ENCODE data around the gene KNDC1. TPM values are rescaled to one million over a fixed set of nuclear protein-coding genes. Genes with fewer than 3 reads are reported as not detected.

Gene KNDC1
- total and polyA plus RNA-seq, 2 experiments from 2014 or later = 1.8 to 16.0 TPM

DNA sequence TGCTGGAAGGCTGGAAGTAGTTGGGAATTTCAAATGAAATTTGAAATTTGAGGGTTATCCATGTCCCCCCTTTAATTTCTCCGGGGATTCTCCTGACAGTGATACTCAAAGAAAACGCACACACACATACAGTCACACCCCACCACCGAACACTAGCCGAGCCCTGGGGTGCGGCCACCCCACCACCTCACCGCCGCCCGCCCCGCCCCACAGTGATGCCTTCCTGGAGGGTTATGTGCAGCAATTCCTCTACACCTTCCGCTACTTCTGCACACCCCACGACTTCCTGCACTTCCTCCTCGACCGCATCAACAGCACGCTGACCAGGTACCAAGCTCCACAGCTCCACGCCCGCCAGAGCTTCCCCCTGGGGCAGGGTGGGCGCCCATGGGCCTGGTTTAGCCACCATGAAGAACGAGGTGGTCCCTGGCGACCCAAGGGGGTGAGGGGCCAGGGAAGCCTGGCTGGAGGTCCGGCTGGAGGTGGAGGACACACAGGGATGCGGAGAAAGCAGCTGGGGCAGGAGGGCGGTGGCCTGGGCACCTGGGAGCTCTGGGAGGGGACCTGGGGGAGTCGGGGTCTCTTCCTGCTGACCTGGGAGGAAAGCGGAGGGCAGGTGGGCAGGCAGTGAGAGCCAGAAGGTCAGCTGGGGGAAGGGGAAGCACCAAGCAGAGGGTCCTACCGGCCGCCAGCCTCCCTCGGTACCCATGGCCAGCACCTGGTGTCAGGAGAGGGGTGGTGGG lies 50.5 kb downstream of the KNDC1 start:
- Histone ChIP-seq H4K20me1 (replicated peaks; ENCODE audit: insufficient read depth) (no peaks in the 10 kb centered on the region), H2AFZ (no peak overlapping the region), H3K4me1 (ENCODE audit: insufficient read depth) (no peaks in the 10 kb centered on the region), H3F3A (replicated peaks; ENCODE audit: low read depth) (0 out of 2 replicates have a peak, but pooled peaks cover 3% of the 10 kb centered on the region), H3K36me3 (ENCODE audit: insufficient read depth) (no peaks in the 10 kb centered on the region), H3K9me2 (ENCODE audit: insufficient read depth) (peaks cover 4% of the 10 kb centered on the region; the same call in 1 of the 2 replicates), H3K27ac (ENCODE audit: low read depth) (no peak overlapping the region), H3K27me3 (ENCODE audit: insufficient read depth) (no peaks in the 10 kb centered on the region), H3K4me2 (no peak overlapping the region), H3K79me2 (replicated peaks; ENCODE audit: insufficient read depth) (no peaks in the 10 kb centered on the region), H3K4me3 (no peak overlapping the region)
- TF ChIP-seq, protein P1, sequence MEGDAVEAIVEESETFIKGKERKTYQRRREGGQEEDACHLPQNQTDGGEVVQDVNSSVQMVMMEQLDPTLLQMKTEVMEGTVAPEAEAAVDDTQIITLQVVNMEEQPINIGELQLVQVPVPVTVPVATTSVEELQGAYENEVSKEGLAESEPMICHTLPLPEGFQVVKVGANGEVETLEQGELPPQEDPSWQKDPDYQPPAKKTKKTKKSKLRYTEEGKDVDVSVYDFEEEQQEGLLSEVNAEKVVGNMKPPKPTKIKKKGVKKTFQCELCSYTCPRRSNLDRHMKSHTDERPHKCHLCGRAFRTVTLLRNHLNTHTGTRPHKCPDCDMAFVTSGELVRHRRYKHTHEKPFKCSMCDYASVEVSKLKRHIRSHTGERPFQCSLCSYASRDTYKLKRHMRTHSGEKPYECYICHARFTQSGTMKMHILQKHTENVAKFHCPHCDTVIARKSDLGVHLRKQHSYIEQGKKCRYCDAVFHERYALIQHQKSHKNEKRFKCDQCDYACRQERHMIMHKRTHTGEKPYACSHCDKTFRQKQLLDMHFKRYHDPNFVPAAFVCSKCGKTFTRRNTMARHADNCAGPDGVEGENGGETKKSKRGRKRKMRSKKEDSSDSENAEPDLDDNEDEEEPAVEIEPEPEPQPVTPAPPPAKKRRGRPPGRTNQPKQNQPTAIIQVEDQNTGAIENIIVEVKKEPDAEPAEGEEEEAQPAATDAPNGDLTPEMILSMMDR (conservative IDR thresholded peaks at IDR 0.05; ENCODE audit: low read depth in 2 of 2) = no peak
- TF ChIP-seq, protein P2, sequence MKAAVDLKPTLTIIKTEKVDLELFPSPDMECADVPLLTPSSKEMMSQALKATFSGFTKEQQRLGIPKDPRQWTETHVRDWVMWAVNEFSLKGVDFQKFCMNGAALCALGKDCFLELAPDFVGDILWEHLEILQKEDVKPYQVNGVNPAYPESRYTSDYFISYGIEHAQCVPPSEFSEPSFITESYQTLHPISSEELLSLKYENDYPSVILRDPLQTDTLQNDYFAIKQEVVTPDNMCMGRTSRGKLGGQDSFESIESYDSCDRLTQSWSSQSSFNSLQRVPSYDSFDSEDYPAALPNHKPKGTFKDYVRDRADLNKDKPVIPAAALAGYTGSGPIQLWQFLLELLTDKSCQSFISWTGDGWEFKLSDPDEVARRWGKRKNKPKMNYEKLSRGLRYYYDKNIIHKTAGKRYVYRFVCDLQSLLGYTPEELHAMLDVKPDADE (IDR thresholded peaks at IDR 0.05) = no peak
- TF ChIP-seq, protein P3, sequence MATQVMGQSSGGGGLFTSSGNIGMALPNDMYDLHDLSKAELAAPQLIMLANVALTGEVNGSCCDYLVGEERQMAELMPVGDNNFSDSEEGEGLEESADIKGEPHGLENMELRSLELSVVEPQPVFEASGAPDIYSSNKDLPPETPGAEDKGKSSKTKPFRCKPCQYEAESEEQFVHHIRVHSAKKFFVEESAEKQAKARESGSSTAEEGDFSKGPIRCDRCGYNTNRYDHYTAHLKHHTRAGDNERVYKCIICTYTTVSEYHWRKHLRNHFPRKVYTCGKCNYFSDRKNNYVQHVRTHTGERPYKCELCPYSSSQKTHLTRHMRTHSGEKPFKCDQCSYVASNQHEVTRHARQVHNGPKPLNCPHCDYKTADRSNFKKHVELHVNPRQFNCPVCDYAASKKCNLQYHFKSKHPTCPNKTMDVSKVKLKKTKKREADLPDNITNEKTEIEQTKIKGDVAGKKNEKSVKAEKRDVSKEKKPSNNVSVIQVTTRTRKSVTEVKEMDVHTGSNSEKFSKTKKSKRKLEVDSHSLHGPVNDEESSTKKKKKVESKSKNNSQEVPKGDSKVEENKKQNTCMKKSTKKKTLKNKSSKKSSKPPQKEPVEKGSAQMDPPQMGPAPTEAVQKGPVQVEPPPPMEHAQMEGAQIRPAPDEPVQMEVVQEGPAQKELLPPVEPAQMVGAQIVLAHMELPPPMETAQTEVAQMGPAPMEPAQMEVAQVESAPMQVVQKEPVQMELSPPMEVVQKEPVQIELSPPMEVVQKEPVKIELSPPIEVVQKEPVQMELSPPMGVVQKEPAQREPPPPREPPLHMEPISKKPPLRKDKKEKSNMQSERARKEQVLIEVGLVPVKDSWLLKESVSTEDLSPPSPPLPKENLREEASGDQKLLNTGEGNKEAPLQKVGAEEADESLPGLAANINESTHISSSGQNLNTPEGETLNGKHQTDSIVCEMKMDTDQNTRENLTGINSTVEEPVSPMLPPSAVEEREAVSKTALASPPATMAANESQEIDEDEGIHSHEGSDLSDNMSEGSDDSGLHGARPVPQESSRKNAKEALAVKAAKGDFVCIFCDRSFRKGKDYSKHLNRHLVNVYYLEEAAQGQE (IDR thresholded peaks at IDR 0.05; ENCODE audit: unreplicated experiment) = no peak
- TF ChIP-seq ZNF331 (CRISPR knock-in tag; IDR thresholded peaks at IDR 0.05; ENCODE audit: low read depth) = no peak
- TF ChIP-seq POLR2AphosphoS5 (IDR thresholded peaks at IDR 0.05; ENCODE audit: low read depth) = no peak
- TF ChIP-seq JUNB (IDR thresholded peaks at IDR 0.05; ENCODE audit: unreplicated experiment) = no peak
- no peak for TF ChIP-seq EZH2 (IDR thresholded peaks at IDR 0.05; ENCODE audit: low read depth, unreplicated experiment)
- no peak for TF ChIP-seq ZNF114 (CRISPR knock-in tag; IDR thresholded peaks at IDR 0.05)
- TF ChIP-seq NANOG (IDR thresholded peaks at IDR 0.05; ENCODE audit: borderline replicate concordance) = no peak
- TF ChIP-seq EZH2phosphoT487 (IDR thresholded peaks at IDR 0.05; ENCODE audit: unreplicated experiment) = no peak
- TF ChIP-seq, protein P4, sequence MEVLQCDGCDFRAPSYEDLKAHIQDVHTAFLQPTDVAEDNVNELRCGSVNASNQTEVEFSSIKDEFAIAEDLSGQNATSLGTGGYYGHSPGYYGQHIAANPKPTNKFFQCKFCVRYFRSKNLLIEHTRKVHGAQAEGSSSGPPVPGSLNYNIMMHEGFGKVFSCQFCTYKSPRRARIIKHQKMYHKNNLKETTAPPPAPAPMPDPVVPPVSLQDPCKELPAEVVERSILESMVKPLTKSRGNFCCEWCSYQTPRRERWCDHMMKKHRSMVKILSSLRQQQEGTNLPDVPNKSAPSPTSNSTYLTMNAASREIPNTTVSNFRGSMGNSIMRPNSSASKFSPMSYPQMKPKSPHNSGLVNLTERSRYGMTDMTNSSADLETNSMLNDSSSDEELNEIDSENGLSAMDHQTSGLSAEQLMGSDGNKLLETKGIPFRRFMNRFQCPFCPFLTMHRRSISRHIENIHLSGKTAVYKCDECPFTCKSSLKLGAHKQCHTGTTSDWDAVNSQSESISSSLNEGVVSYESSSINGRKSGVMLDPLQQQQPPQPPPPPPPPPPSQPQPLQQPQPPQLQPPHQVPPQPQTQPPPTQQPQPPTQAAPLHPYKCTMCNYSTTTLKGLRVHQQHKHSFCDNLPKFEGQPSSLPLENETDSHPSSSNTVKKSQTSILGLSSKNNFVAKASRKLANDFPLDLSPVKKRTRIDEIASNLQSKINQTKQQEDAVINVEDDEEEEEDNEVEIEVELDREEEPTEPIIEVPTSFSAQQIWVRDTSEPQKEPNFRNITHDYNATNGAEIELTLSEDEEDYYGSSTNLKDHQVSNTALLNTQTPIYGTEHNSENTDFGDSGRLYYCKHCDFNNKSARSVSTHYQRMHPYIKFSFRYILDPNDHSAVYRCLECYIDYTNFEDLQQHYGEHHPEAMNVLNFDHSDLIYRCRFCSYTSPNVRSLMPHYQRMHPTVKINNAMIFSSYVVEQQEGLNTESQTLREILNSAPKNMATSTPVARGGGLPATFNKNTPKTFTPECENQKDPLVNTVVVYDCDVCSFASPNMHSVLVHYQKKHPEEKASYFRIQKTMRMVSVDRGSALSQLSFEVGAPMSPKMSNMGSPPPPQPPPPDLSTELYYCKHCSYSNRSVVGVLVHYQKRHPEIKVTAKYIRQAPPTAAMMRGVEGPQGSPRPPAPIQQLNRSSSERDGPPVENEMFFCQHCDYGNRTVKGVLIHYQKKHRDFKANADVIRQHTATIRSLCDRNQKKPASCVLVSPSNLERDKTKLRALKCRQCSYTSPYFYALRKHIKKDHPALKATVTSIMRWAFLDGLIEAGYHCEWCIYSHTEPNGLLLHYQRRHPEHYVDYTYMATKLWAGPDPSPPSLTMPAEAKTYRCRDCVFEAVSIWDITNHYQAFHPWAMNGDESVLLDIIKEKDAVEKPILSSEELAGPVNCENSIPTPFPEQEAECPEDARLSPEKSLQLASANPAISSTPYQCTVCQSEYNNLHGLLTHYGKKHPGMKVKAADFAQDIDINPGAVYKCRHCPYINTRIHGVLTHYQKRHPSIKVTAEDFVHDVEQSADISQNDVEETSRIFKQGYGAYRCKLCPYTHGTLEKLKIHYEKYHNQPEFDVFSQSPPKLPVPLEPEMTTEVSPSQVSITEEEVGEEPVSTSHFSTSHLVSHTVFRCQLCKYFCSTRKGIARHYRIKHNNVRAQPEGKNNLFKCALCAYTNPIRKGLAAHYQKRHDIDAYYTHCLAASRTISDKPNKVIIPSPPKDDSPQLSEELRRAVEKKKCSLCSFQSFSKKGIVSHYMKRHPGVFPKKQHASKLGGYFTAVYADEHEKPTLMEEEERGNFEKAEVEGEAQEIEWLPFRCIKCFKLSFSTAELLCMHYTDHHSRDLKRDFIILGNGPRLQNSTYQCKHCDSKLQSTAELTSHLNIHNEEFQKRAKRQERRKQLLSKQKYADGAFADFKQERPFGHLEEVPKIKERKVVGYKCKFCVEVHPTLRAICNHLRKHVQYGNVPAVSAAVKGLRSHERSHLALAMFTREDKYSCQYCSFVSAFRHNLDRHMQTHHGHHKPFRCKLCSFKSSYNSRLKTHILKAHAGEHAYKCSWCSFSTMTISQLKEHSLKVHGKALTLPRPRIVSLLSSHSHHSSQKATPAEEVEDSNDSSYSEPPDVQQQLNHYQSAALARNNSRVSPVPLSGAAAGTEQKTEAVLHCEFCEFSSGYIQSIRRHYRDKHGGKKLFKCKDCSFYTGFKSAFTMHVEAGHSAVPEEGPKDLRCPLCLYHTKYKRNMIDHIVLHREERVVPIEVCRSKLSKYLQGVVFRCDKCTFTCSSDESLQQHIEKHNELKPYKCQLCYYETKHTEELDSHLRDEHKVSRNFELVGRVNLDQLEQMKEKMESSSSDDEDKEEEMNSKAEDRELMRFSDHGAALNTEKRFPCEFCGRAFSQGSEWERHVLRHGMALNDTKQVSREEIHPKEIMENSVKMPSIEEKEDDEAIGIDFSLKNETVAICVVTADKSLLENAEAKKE (CRISPR knock-in tag; IDR thresholded peaks at IDR 0.05) = no peak
- TF ChIP-seq STAT1 (IDR thresholded peaks at IDR 0.05; ENCODE audit: unreplicated experiment) = no peak
- TF ChIP-seq CREB1 (CRISPR knock-in tag; IDR thresholded peaks at IDR 0.05; ENCODE audit: low read depth) = no peak
- ATAC-seq = no peak
- no peak for DNase-seq (ENCODE audit: low spot score)
- peaks cover 3% of the 10 kb centered on the region; the same call in 1 of the 3 replicates for H3K36me3 Mint-ChIP-seq (ENCODE audit: low read depth)
- H3K4me3 Mint-ChIP-seq = no peak overlapping the region
- H3K27ac Mint-ChIP-seq = no peak overlapping the region
- H3K27me3 Mint-ChIP-seq (ENCODE audit: insufficient read depth, low read depth, poor library complexity) = peaks cover 5% of the 10 kb centered on the region
- no peaks in the 10 kb centered on the region for H3K4me1 Mint-ChIP-seq
- H3K9me3 Mint-ChIP-seq = no peaks in the 10 kb centered on the region; the same call in 2 of the 3 replicates

Measured in GM23338 (cell line).